RPMI7951 (cell line): ENCODE results near the gene CEP170B. TPM values are rescaled to one million over a fixed set of nuclear protein-coding genes. Genes with fewer than 3 reads are reported as not detected.
"Not testable (repeated sequence)": the region's sequence is repeated elsewhere in the genome, so short reads cannot be mapped to it uniquely, and the experiment has no call there.

Experiments
- DNase-seq: peaks from one replicate; pipeline ENCODE4 v3.0.0-alpha.2; 2012; ENCODE audit warnings: low read depth
- total RNA-seq: library from RNA; depleted of rRNA; stranded (reverse); fragments of >200 nt; shearing (Covaris generic); gene quantifications from 2 replicates; pipeline ENCODE4 v1.2.3, GENCODE V29; 2014

Gene CEP170B
- total RNA-seq, 1 experiment from 2014 or later = 3.8 TPM

GRCh38 chr14:104912053-104912452 is 47.0 kb downstream of the CEP170B start:
- DNase-seq = no peak

GRCh38 chr14:104913435-104913834 is 48.4 kb downstream of the CEP170B start:
- no peak for DNase-seq

- no peak for DNase-seq
Observed at GRCh38 chr14:104917116-104917515, 52.0 kb downstream of the CEP170B start.

GRCh38 chr14:104917993-104918392 is 52.9 kb downstream of the CEP170B start:
- no peak for DNase-seq

- not testable (repeated sequence) for DNase-seq
Observed at GRCh38 chr14:104919152-104919992, 54.3 kb downstream of the CEP170B start.

GRCh38 chr14:104919993-104920315 is 54.9 kb downstream of the CEP170B start:
- DNase-seq = peak; percentile 51

- no peak for DNase-seq
Observed at GRCh38 chr14:104923640-104924420, 58.8 kb downstream of the CEP170B start.

- no peak for DNase-seq
Observed at GRCh38 chr14:104924421-104925213, 59.5 kb downstream of the CEP170B start, which contains the start of gene PLD4. PLD4 (plus strand) TSS chr14:104924879; CDS start chr14:104927141, 2,262 bp downstream.

- no peak for DNase-seq
Observed at GRCh38 chr14:104925214-104925854, 60.3 kb downstream of the CEP170B start.

GRCh38 chr14:104925855-104926609 is 61.0 kb downstream of the CEP170B start:
- no peak for DNase-seq

- no peak for DNase-seq
Observed at GRCh38 chr14:104926619-104927431, 61.8 kb downstream of the CEP170B start.

- DNase-seq = no peak
Observed at GRCh38 chr14:104927432-104927816, 62.4 kb downstream of the CEP170B start.

- no peak for DNase-seq
Observed at GRCh38 chr14:104927901-104928300, 62.8 kb downstream of the CEP170B start.

GRCh38 chr14:104928391-104929133 is 63.5 kb downstream of the CEP170B start:
- DNase-seq = no peak

- DNase-seq = no peak
Observed at GRCh38 chr14:104929268-104930230, 64.5 kb downstream of the CEP170B start.

GRCh38 chr14:104930526-104931303 is 65.6 kb downstream of the CEP170B start:
- no peak for DNase-seq

- no peak for DNase-seq
Observed at GRCh38 chr14:104931304-104931770, 66.3 kb downstream of the CEP170B start.
